ENCODE measurements around the gene HELQ. TPM values are rescaled to one million over a fixed set of nuclear protein-coding genes. Genes with fewer than 3 reads are reported as not detected.
A peak's percentile ranks its signal among the peaks of the same experiment; 100 is the strongest.

The HELQ gene
- total and polyA plus RNA-seq, 9 of the 15 experiments (the other 6 are each of a cell fraction or from before 2014, with no cell fraction given) = 3.5 to 15.2 (median 11.9) TPM

GRCh38 chr4:83484500-83485461 lies 29.2 kb upstream of the HELQ start, which contains the start of gene ABRAXAS1 (continued):
- TF ChIP-seq CHAMP1 (IDR thresholded peaks at IDR 0.05) (no peak), LARP7 (IDR thresholded peaks at IDR 0.05) (peak; percentile 83; the same call in 1 of the 2 replicates), RBM39 (optimal IDR thresholded peaks at IDR 0.05; ENCODE audit: low read depth, low read length) (no peak), NCOR1 (IDR thresholded peaks at IDR 0.05) (no peak), BRD9 (IDR thresholded peaks at IDR 0.05; ENCODE audit: low read depth, partially characterized antibody) (no peak), ZNF347 (CRISPR knock-in tag; IDR thresholded peaks at IDR 0.05; ENCODE audit: low read depth) (no peak), ILK (tag; IDR thresholded peaks at IDR 0.05; ENCODE audit: borderline replicate concordance, low read depth) (no peak), NCOA4 (IDR thresholded peaks at IDR 0.05; ENCODE audit: partially characterized antibody) (no peak), ZNF696 (CRISPR knock-in tag; conservative IDR thresholded peaks at IDR 0.05) (no peak), ZEB2 (IDR thresholded peaks at IDR 0.05) (peak; percentile 24; the same call in 1 of the 2 replicates), BHLHE40 (IDR thresholded peaks at IDR 0.05; ENCODE audit: low read length) (no peak; the same call in 1 of the 2 replicates), RBM17 (IDR thresholded peaks at IDR 0.05; ENCODE audit: borderline replicate concordance, low read depth, low read length) (no peak), MECOM (CRISPR knock-in tag; IDR thresholded peaks at IDR 0.05) (no peak), ZNF431 (CRISPR knock-in tag; IDR thresholded peaks at IDR 0.05) (peak; percentile 73), PCBP2 (IDR thresholded peaks at IDR 0.05; ENCODE audit: low read depth, low read length, poor library complexity, severe bottlenecking) (no peak), CREB3L1 (IDR thresholded peaks at IDR 0.05; ENCODE audit: borderline replicate concordance, low read depth) (peak; percentile 57; the same call in 1 of the 2 replicates), FIP1L1 (IDR thresholded peaks at IDR 0.05; ENCODE audit: low read depth, low read length, poor library complexity, severe bottlenecking) (peak; percentile 68), SMARCC2 (IDR thresholded peaks at IDR 0.05; ENCODE audit: low read depth) (no peak), GABPB2 (CRISPR knock-in tag; conservative IDR thresholded peaks at IDR 0.05) (no peak), MBD2 (IDR thresholded peaks at IDR 0.05; ENCODE audit: borderline replicate concordance, low read depth) (peak; percentile 77; the same call in 1 of the 2 replicates), RB1 (IDR thresholded peaks at IDR 0.05; ENCODE audit: low read depth) (peak; percentile 79), ZNF253 (CRISPR knock-in tag; conservative IDR thresholded peaks at IDR 0.05) (no peak), STAT5B (CRISPR knock-in tag; IDR thresholded peaks at IDR 0.05) (no peak)
- TF ChIP-seq, protein P1, sequence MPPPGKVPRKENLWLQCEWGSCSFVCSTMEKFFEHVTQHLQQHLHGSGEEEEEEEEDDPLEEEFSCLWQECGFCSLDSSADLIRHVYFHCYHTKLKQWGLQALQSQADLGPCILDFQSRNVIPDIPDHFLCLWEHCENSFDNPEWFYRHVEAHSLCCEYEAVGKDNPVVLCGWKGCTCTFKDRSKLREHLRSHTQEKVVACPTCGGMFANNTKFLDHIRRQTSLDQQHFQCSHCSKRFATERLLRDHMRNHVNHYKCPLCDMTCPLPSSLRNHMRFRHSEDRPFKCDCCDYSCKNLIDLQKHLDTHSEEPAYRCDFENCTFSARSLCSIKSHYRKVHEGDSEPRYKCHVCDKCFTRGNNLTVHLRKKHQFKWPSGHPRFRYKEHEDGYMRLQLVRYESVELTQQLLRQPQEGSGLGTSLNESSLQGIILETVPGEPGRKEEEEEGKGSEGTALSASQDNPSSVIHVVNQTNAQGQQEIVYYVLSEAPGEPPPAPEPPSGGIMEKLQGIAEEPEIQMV (tag; conservative IDR thresholded peaks at IDR 0.05; ENCODE audit: low read depth) = no peak

Data from K562 (cell line).